Smooth muscle cell (in vitro differentiated cells): ENCODE results near the gene FAM209A. TPM values are rescaled to one million over a fixed set of nuclear protein-coding genes. Genes with fewer than 3 reads are reported as not detected.

ENCODE experiments used
- DNase-seq: peaks from one replicate; lab custom pipeline; 2025; ENCODE audit not compliant: unreplicated experiment; lab: John Stamatoyannopoulos, UW
- H2AFZ ChIP-seq: fragments of 200-600 bp; sonication (generic); 2 replicates; pipeline ENCODE4 v1.6.0; 2016; ENCODE audit warnings: antibody characterized with exemption, low read depth, mild to moderate bottlenecking
- H3F3A ChIP-seq: fragments of 200-600 bp; sonication (generic); 2 replicates; pipeline ENCODE4 v1.6.0; 2017; ENCODE audit warnings: antibody characterized with exemption, low read depth
- H3K27ac ChIP-seq: fragments of 200-600 bp; sonication (generic); 2 replicates; pipeline ENCODE4 v1.5.1; 2016; ENCODE audit warnings: low read depth, mild to moderate bottlenecking
- H3K27me3 ChIP-seq: fragments of 200-600 bp; sonication (generic); 2 replicates; pipeline ENCODE4 v1.6.1; 2016; ENCODE audit warnings: low read depth, mild to moderate bottlenecking
- H3K36me3 ChIP-seq: fragments of 200-600 bp; sonication (generic); 2 replicates; pipeline ENCODE4 v1.5.1; 2016; ENCODE audit warnings: low read depth
- H3K4me1 ChIP-seq: fragments of 200-600 bp; sonication (generic); 2 replicates; pipeline ENCODE4 v1.5.1; 2016; ENCODE audit warnings: low read depth
- H3K4me2 ChIP-seq: fragments of 200-600 bp; sonication (generic); 2 replicates; pipeline ENCODE4 v1.6.0; 2016; ENCODE audit warnings: mild to moderate bottlenecking
- H3K4me3 ChIP-seq: fragments of 200-600 bp; sonication (generic); 2 replicates; pipeline ENCODE4 v1.5.1; 2016; ENCODE audit warnings: mild to moderate bottlenecking
- H3K79me2 ChIP-seq: fragments of 200-600 bp; sonication (generic); 2 replicates; pipeline ENCODE4 v1.6.0; 2016; ENCODE audit warnings: low read depth, mild to moderate bottlenecking
- H3K9ac ChIP-seq: fragments of 200-600 bp; sonication (generic); 2 replicates; pipeline ENCODE4 v1.6.0; 2016; ENCODE audit warnings: low read depth
- H3K9me3 ChIP-seq: fragments of 200-600 bp; sonication (generic); replicated peaks from 2 replicates; pipeline ENCODE4 v1.5.1; 2016; ENCODE audit warnings: low read depth
- H4K20me1 ChIP-seq: fragments of 200-600 bp; sonication (generic); 2 replicates; pipeline ENCODE4 v1.6.0; 2016; ENCODE audit warnings: low read depth
- CTCF ChIP-seq: fragments of 200-600 bp; sonication (generic); IDR thresholded peaks from 2 replicates; pipeline ENCODE4 v1.5.1; 2017; ENCODE audit warnings: borderline replicate concordance, mild to moderate bottlenecking, antibody characterized with exemption; ENCODE audit not compliant: insufficient read depth, poor library complexity, severe bottlenecking
- WGBS: methylation state at CpG from one replicate; pipeline ENCODE4 v1.1.7; 2016; ENCODE audit warnings: low lambda C conversion rate; 5-methylcytosine and 5-hydroxymethylcytosine counted together
- polyA plus RNA-seq: library from polyadenylated mRNA; unstranded; fragments of >200 nt; fragmentation: Nextera tagmentation; extraction: Ambion mirVana; gene quantifications from 2 replicates; pipeline ENCODE4 v1.2.1, GENCODE V29; 2016
- total RNA-seq: library from RNA; depleted of rRNA; stranded (reverse); fragments of >200 nt; gene quantifications from 2 replicates; pipeline ENCODE4 v1.2.3, GENCODE V29; 2014

FAM209A gene
- total and polyA plus RNA-seq, 2 experiments from 2014 or later: 0.35 TPM; not detected in 1

- H3K4me3 ChIP-seq: no peak overlapping the region
- no peaks in the 10 kb centered on the region for H4K20me1 ChIP-seq
- no peaks in the 10 kb centered on the region for H3K9me3 ChIP-seq
- no peaks in the 10 kb centered on the region for H3K79me2 ChIP-seq
- H3K4me1 ChIP-seq: peaks cover 4% of the 10 kb centered on the region
- H3K9ac ChIP-seq: no peak overlapping the region
- no peak overlapping the region for H3K27ac ChIP-seq
- no peak overlapping the region for H3K4me2 ChIP-seq
- H3K27me3 ChIP-seq: no peaks in the 10 kb centered on the region
- WGBS: 40% methylated on average over 2 of the region's 2 CpGs
- no peak for DNase-seq
- no peaks in the 10 kb centered on the region for H3K36me3 ChIP-seq
- no peaks in the 10 kb centered on the region for H3F3A ChIP-seq
- H2AFZ ChIP-seq: no peak overlapping the region
- TF ChIP-seq CTCF: no peak
These were observed 46.3 kb downstream of the FAM209A start for GRCh38 chr20:56570832-56571231.

GRCh38 chr20:56572172-56572571 is 47.6 kb downstream of the FAM209A start:
- H3K4me2 ChIP-seq: no peak overlapping the region
- no peaks in the 10 kb centered on the region for H3K79me2 ChIP-seq
- no peak overlapping the region for H3K27ac ChIP-seq
- H3F3A ChIP-seq: no peaks in the 10 kb centered on the region
- H3K9me3 ChIP-seq: no peaks in the 10 kb centered on the region
- H3K4me1 ChIP-seq: no peaks in the 10 kb centered on the region
- DNase-seq: no peak
- H3K36me3 ChIP-seq: no peaks in the 10 kb centered on the region
- no peak for TF ChIP-seq CTCF
- no peaks in the 10 kb centered on the region for H4K20me1 ChIP-seq
- H2AFZ ChIP-seq: no peak overlapping the region
- H3K4me3 ChIP-seq: no peak overlapping the region
- H3K27me3 ChIP-seq: no peaks in the 10 kb centered on the region
- H3K9ac ChIP-seq: no peak overlapping the region
- WGBS: 97% methylated on average over 4 of the region's 4 CpGs

- no peak for TF ChIP-seq CTCF
- H3K27me3 ChIP-seq: no peaks in the 10 kb centered on the region
- no peak overlapping the region for H3K9ac ChIP-seq
- no peaks in the 10 kb centered on the region for H3K79me2 ChIP-seq
- DNase-seq: no peak
- H3K4me3 ChIP-seq: no peak overlapping the region
- H3K36me3 ChIP-seq: no peaks in the 10 kb centered on the region
- WGBS: 94% methylated on average over 5 of the region's 5 CpGs
- no peaks in the 10 kb centered on the region for H3K9me3 ChIP-seq
- H3K4me1 ChIP-seq: no peaks in the 10 kb centered on the region
- H3K27ac ChIP-seq: no peak overlapping the region
- no peak overlapping the region for H2AFZ ChIP-seq
- H4K20me1 ChIP-seq: no peaks in the 10 kb centered on the region
- no peaks in the 10 kb centered on the region for H3F3A ChIP-seq
- H3K4me2 ChIP-seq: no peak overlapping the region
These were observed 49.4 kb downstream of the FAM209A start for GRCh38 chr20:56573986-56574385.

GRCh38 chr20:56574531-56575142 is 50.1 kb downstream of the FAM209A start:
- no peak overlapping the region for H3K4me2 ChIP-seq
- H3F3A ChIP-seq: no peaks in the 10 kb centered on the region
- no peak for DNase-seq
- no peaks in the 10 kb centered on the region for H3K27me3 ChIP-seq
- 77% methylated on average over 10 of the region's 10 CpGs for WGBS
- H2AFZ ChIP-seq: no peak overlapping the region
- no peaks in the 10 kb centered on the region for H3K4me1 ChIP-seq
- no peak overlapping the region for H3K4me3 ChIP-seq
- TF ChIP-seq CTCF: no peak
- no peak overlapping the region for H3K27ac ChIP-seq
- no peaks in the 10 kb centered on the region for H3K9me3 ChIP-seq
- no peaks in the 10 kb centered on the region for H3K79me2 ChIP-seq
- no peaks in the 10 kb centered on the region for H3K36me3 ChIP-seq
- no peak overlapping the region for H3K9ac ChIP-seq
- no peaks in the 10 kb centered on the region for H4K20me1 ChIP-seq
